Stimulated activated CD4-positive, alpha-beta T cell treated with anti-CD3 and anti-CD28 coated beads, Interleukin-2, amount 100 ng/mL, for 4 hours (primary cell): Measurements from ENCODE around the gene TMSB4Y.

Experiments used
- DNase-seq: peaks from one replicate; pipeline ENCODE4 v3.0.0-alpha.2; 2020; ENCODE audit warnings: low read depth

The TMSB4Y gene

DNA sequence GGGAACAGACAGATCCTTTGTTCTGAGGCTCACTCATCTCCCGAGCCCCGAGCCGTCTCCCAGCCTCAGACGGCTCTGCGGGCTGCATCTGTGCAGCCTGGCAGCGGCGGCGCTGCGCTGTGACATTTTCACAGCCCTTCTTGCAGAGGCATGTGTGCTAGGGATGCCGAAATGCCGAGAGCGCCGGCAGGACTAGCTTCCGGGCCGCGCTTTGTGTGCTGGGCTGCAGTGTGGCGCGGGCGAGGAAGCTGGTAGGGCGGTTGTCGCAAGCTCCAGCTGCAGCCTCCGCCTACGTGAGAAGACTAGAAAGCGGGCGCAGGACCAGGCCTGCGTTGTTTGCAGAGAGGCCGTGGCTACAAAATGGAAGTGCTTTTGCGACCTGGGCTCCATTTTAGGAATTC, at the start of gene TMSB4Y:
Gene TMSB4Y, plus strand, starts transcription at position 332 of the 401 bp plus-strand sequence.
- peak; percentile 53 for DNase-seq

DNA sequence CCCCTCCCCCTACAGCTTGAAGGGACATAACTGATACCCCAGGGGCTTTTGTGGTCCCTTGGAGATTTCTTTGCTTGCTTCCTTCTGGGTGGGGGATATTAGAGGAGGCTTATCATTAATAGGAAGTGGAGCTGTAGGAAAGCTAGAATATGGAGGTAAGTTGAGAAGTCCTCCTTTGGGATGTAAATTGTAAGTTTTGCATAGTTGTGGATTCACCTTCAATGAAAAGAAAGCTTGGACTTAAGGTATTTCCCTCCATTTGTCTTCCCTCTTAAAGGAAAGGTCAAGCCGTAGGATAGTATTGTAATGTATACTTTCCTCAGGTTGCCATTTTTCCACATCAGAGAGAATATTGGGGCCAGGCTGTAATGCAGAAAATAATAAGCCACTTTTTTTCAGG, 39.5 kb upstream of the TMSB4Y start:
- DNase-seq, result no peak

DNA sequence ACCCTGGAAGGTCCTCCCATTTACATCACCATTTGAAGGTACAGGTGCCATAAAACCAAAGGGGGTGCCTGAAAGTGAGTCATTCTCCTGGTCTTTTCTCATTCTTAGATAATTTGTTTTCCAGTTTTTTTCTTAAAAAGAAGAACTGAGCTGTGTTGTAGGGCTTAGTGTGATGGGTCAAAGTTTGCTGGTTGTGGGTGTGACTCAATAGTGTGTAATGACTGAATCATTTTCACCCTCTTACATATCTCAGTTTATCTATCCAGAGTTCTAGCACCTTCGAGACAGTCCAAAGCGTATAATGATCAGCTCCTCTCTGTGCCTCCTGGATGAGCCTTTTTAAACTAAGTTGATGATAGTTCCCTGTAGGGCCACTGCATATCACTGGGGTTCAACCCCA, 32.6 kb upstream of the TMSB4Y start:
- no peak for DNase-seq

DNA sequence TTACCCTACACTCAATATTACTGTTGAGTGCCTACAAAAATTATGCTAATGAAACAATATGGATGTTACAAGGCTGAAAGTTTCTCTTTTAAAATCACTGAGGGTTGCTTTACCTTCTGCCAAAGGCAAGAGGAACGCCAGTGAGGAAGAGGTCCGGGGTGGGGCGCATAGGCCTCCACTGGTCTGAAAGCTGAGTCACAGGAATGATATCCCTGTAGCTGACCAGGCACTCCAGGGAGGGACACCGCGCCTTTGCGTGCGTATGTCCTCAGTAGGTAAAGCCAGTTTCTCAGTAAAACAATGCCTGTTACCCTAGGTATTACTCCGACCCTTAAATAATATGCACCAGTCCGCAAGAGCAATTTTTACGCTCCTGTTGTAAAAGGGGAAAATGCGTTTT, 1.4 kb upstream of the TMSB4Y start:
- no peak for DNase-seq

DNA sequence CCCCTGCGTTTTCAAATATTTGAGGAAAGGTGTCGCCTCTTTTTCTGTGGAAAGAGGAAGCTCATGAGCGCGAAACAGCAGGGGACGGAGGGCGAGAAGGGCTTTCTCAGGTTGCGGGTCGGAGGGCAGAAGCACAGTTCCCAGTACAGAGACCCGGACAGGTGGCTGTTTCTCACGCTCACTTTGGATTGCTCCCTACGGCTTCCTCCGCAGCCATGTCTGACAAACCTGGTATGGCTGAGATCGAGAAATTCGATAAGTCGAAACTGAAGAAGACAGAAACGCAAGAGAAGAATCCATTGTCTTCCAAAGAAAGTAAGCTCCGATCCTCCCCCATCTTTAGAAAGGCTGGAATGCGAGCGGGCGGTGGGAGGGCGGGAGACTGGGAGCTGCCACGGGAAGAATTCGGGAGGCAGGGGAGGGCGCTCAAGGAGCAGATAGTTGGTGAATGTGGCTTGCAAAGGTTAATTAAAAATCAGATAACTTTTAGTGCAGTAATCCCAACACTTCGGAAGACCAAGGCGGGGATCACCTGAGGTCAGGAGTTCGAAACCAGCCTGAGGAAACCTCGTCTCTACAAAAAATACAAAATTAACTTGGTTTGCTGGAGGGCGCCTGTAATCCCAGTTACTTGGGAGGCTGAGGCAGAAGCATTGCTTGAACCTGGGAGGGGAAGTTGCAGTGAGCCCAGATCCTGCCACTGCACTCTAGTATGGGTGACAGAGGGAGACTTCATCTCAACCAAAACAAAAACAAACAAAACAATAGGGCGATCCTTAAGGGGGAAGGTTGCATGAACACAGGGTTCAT, 627 bp downstream of the TMSB4Y start:
- no peak for DNase-seq

DNA sequence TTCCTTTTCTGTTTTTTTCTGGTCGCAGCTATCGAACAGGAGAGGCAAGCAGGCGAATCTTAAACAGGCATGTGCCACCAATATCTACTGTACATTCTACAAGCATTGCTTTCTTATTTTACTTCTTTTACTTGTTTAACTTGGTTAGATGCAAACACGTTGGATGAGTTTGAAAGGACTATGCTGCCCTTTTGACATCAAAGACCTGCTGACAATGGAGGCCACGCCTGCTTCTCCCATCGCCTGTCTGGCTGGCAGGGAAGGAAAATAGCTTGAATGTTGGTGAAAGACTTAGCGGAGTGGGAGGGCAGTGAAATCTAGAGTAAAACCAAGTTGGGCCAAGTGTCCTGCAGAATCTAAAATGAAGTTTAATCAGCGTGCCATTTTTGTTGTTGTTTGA, 1.5 kb downstream of the TMSB4Y start:
- DNase-seq, result no peak

DNA sequence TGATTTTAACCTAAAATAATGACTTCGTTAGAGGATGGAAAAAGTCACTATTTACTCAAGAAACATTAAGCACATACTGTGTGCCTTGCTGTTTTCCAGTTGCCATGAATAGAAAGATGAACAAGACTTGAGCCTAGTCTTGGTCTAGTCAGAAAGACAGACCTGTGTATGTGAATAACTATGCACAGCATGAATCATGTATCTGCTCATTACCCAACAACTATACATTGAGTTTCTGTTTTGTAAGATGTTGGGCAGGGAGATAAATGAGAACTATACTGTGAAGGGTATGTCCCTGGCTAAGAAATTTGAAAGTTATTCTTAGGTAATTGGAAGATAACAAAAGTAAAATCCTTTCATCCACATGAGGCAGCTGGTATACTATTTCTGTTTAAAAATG, 4.3 kb downstream of the TMSB4Y start:
- DNase-seq, result no peak

DNA sequence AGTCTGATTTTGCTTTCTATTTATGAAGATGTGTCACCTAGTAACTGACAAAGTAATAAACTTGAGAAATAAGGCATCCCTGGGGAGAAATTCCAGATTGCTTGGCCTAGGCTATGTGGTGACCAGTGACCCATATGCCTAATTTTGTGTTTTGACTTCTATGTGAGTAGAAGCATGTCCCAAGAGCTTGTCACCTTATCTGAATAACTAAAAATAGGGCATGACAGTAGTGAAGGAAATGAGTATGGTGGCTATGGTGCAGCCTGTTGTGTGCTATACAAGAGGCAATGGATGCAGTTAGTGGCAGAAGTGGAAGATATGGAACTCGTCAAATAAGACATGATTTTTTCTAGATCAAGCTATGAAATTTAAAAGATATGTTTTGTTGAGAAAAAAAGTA, 15.3 kb downstream of the TMSB4Y start:
- no peak for DNase-seq

DNA sequence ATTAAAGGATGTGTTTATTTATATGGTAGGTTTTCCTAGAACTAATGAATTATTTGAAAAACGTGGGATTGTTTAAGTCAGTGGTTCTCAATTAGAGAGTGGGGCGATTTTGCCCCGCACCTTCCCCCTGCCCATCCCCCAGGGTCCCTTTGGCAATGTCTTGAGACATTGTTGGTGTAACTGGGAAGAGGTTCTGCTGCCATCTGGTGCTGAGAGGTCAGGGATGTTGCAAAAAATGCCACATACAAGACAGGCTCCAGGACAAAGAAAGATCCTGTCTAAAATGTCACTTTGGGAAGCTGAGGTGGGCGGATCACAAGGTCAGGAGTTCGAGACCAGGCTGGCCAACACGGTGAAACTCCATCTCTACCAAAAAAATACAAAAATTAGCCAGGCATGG, 25.8 kb downstream of the TMSB4Y start:
- DNase-seq, result no peak

DNA sequence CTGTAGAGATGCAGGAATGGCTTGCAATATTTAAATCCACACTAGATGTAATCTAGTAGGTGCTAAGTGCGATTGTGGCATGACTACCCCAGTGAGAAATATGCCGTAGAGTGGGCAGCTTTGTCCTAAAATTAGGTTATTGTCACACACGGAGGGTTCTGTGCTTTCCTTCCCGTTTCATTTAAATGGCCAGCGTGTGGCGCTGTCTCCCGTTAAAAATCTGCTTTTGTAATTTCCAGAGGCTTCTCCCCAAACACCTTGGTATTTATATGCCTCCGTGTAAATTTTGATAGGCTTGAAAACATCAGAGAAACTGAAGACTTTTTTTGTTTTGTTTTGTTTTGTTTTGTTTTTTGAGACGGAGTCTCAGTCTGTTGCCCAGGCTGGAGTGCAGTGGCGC, 34.9 kb downstream of the TMSB4Y start:
- no peak for DNase-seq

DNA sequence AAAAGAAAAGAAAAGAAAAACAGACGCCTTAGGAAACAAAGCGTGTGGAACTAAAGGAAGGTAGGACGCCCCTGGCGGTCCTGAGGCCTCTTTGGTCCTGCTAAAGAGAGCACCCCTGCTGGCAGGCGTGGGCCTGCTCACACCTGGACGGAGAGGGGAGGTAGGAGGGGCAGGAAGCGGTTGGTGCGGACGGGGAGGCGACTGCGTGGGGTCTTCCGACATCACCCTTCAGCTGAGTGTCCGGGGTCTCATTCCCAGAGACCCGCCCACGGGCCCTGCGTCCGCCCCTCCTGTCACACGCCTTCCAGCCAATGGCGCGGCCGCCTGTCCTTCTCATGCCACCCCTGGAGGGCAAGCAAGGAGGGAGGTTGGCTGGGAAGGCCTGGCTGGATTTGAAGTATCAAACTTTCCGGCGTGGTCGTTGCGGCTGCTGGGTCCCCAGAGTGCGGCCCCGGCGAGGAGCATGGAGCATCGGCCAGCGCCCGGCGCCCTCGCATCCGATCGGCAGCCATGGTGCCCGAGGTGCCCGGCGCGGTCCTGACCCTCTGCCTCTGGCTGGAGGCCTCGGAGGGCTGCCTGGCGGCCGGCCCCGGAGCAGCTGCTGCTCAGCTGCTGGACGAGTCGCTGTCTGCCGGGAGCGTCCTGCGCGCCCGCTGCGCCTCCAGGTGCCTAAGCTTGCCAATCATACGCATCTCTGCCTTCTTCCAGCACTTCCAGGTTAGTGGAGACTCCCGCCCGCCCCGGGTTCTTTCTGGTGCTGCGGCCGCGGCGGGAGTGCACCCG, 47.8 kb downstream of the TMSB4Y start:
- no peak for DNase-seq

DNA sequence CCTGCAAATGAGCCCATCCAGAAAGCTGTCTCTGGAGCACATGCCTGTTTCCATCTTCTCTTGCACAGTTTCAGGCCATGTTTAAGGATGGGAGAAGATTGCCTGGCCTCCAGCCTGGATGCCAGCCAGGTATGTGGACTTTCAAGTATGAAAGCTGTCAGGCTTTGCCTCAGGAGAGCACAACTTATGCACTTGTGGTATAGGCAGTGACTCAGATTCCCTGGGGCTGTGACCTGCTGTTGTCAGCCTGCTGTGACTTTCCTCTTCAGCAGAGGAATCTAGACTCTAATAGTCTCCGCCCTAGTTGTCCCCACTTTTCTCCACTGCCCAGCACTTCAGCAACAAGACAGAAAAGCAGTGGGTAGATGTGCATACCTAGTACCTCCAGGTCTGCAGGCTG, 51.0 kb downstream of the TMSB4Y start:
- DNase-seq, result no peak
